H1 (cell line): Measurements from ENCODE around the gene ATP6V1C2. TPM values are rescaled to one million over a fixed set of nuclear protein-coding genes. Genes with fewer than 3 reads are reported as not detected.

ENCODE experiments used
- CTCF ChIA-PET: fragments of 300-600 bp; sonication (Branson Sonifier 250); formaldehyde crosslinking; loops from one replicate; lab custom pipeline; 2021; ENCODE audit not compliant: partially characterized antibody; lab: Charles Lee
- POLR2A ChIA-PET: fragments of 300-600 bp; sonication (Branson Sonifier 250); formaldehyde crosslinking; loops from one replicate; lab custom pipeline; 2021; ENCODE audit warnings: inconsistent platforms; ENCODE audit not compliant: partially characterized antibody; lab: Charles Lee
- DNase-seq, 2 experiments: peaks; one replicate each; pipeline versions ENCODE4 v3.0.0 to v3.0.0-alpha.2; 2010 to 2022; ENCODE audit warnings: low spot score in 2 of 2, low read depth in 1 of 2, mixed read lengths in 1 of 2
- FAIRE-seq: peaks from 2 replicates; lab custom pipeline; 2011; peaks lifted over from hg19 to GRCh38; lab: Jason Lieb, UNC
- H2AFZ ChIP-seq: 2 replicates; pipeline ENCODE4 v1.8.1; 2012; ENCODE audit warnings: low read length, inconsistent platforms
- H2AK5ac ChIP-seq: 2 replicates; pipeline ENCODE4 v1.6.1; 2013; ENCODE audit warnings: low read depth, low read length
- H2BK120ac ChIP-seq: replicated peaks from 2 replicates; pipeline ENCODE3; 2013; ENCODE audit warnings: low read depth, low read length, inconsistent platforms
- H2BK12ac ChIP-seq: 2 replicates; pipeline ENCODE4 v1.6.1; 2013; ENCODE audit warnings: low read depth, low read length
- H2BK15ac ChIP-seq: 2 replicates; pipeline ENCODE4 v1.6.1; 2013; ENCODE audit warnings: low read length
- H2BK20ac ChIP-seq: 2 replicates; pipeline ENCODE4 v1.6.1; 2013; ENCODE audit warnings: low read length
- H2BK5ac ChIP-seq: 2 replicates; pipeline ENCODE4 v1.6.1; 2013; ENCODE audit warnings: low read depth, low read length
- H3K14ac ChIP-seq: 2 replicates; pipeline ENCODE4 v1.6.1; 2013; ENCODE audit warnings: inconsistent platforms; ENCODE audit not compliant: insufficient read length
- H3K18ac ChIP-seq: 2 replicates; pipeline ENCODE4 v1.6.1; 2013; ENCODE audit warnings: low read length; ENCODE audit errors: extremely low read depth
- H3K23ac ChIP-seq: 2 replicates; pipeline ENCODE4 v1.6.1; 2013; ENCODE audit warnings: inconsistent platforms; ENCODE audit not compliant: insufficient read length
- H3K23me2 ChIP-seq: 2 replicates; pipeline ENCODE4 v1.6.1; 2013; ENCODE audit warnings: low read depth, low read length
- H3K27ac ChIP-seq: 2 replicates; pipeline ENCODE4 v1.6.1; 2011; ENCODE audit warnings: low read depth, low read length, inconsistent platforms
- H3K27me3 ChIP-seq, 4 experiments: replicated peaks in 1 of 4; 1 replicate in 1 of 4; 2 replicates in 3 of 4; pipeline versions ENCODE4 v1.6.1 to v1.8.1; 2011 to 2013; ENCODE audit warnings: low read length in 3 of 4, mild to moderate bottlenecking in 3 of 4, inconsistent platforms in 2 of 4, mixed read lengths in 2 of 4, moderate library complexity in 1 of 4; ENCODE audit not compliant: control insufficient read depth in 3 of 4, insufficient read depth in 3 of 4; ENCODE audit errors: extremely low read depth in 1 of 4
- H3K36me3 ChIP-seq, 4 experiments: 2 replicates each; pipeline versions ENCODE4 v1.6.1 to v1.8.1; 2011 to 2013; ENCODE audit warnings: mild to moderate bottlenecking in 4 of 4, low read length in 3 of 4, moderate library complexity in 2 of 4, control low read depth in 1 of 4, inconsistent platforms in 1 of 4; ENCODE audit not compliant: insufficient read depth in 4 of 4, control insufficient read depth in 2 of 4
- H3K4ac ChIP-seq: replicated peaks from 2 replicates; pipeline ENCODE3; 2013; ENCODE audit warnings: low read length, low read depth, mixed read lengths, inconsistent platforms; ENCODE audit not compliant: insufficient read length
- H3K4me1 ChIP-seq, 4 experiments: replicated peaks in 1 of 4; 1 replicate in 1 of 4; 2 replicates in 3 of 4; pipeline versions ENCODE4 v1.6.1 to v1.8.1; 2011 to 2013; ENCODE audit warnings: low read length in 3 of 4, inconsistent platforms in 2 of 4, mixed read lengths in 1 of 4; ENCODE audit not compliant: insufficient read depth in 4 of 4, control insufficient read depth in 3 of 4
- H3K4me2 ChIP-seq, 2 experiments: 2 replicates each; pipeline versions ENCODE4 v1.6.1 to v1.8.1; 2011 to 2013; ENCODE audit warnings: low read depth in 2 of 2, low read length in 2 of 2, control low read depth in 1 of 2, inconsistent platforms in 1 of 2, mild to moderate bottlenecking in 1 of 2; ENCODE audit not compliant: insufficient read depth in 1 of 2
- H3K4me3 ChIP-seq, 4 experiments: fragments of 200-600, 300-600 bp in 1 of 4; sonication (generic), shearing (Covaris generic), sonication (Bioruptor Twin) in 1 of 4; 2 replicates each; pipeline versions ENCODE4 v1.5.1 to v1.8.1; 2011 to 2016; ENCODE audit warnings: low read length in 4 of 4, low read depth in 3 of 4, control low read depth in 2 of 4, inconsistent platforms in 2 of 4, mild to moderate bottlenecking in 2 of 4, mixed read lengths in 1 of 4, moderate library complexity in 1 of 4; ENCODE audit not compliant: insufficient read depth in 2 of 4; ENCODE audit errors: extremely low read depth in 1 of 4
- H3K56ac ChIP-seq: replicated peaks from 2 replicates; pipeline ENCODE3; 2013; ENCODE audit warnings: low read depth, mild to moderate bottlenecking, mixed read lengths, low read length, inconsistent platforms; ENCODE audit not compliant: insufficient read length
- H3K79me1 ChIP-seq: 2 replicates; pipeline ENCODE4 v1.6.1; 2013; ENCODE audit warnings: low read depth, low read length, control low read depth
- H3K79me2 ChIP-seq, 2 experiments: 2 replicates each; pipeline versions ENCODE4 v1.6.1 to v1.8.1; 2012 to 2013; ENCODE audit warnings: low read length in 2 of 2, mild to moderate bottlenecking in 2 of 2, inconsistent platforms in 1 of 2; ENCODE audit not compliant: insufficient read depth in 2 of 2, control insufficient read depth in 1 of 2
- H3K9ac ChIP-seq, 4 experiments: replicated peaks in 1 of 4; 1 replicate in 1 of 4; 2 replicates in 3 of 4; pipeline versions ENCODE4 v1.6.1 to v1.8.1; 2011 to 2013; ENCODE audit warnings: low read depth in 3 of 4, low read length in 3 of 4, control low read depth in 2 of 4, mild to moderate bottlenecking in 2 of 4, moderate library complexity in 2 of 4, inconsistent platforms in 1 of 4; ENCODE audit errors: extremely low read depth in 1 of 4
- H3K9me3 ChIP-seq, 2 experiments: 2 replicates each; pipeline versions ENCODE4 v1.6.1 to v1.8.1; 2012 to 2013; ENCODE audit warnings: mild to moderate bottlenecking in 2 of 2, moderate library complexity in 2 of 2, control low read depth in 1 of 2, inconsistent platforms in 1 of 2, low read depth in 1 of 2, low read length in 1 of 2, mixed read lengths in 1 of 2; ENCODE audit not compliant: insufficient read depth in 2 of 2
- H4K20me1 ChIP-seq, 2 experiments: replicated peaks in 1 of 2; 2 replicates each; pipeline versions ENCODE3 to v1.8.1; 2011 to 2013; ENCODE audit warnings: inconsistent platforms in 2 of 2, low read length in 2 of 2, mild to moderate bottlenecking in 1 of 2; ENCODE audit not compliant: insufficient read depth in 2 of 2, control insufficient read depth in 1 of 2
- H4K5ac ChIP-seq: 2 replicates; pipeline ENCODE4 v1.6.1; 2013; ENCODE audit warnings: low read length, low read depth, mixed read lengths, inconsistent platforms; ENCODE audit not compliant: insufficient read length
- H4K8ac ChIP-seq: 2 replicates; pipeline ENCODE4 v1.8.0; 2013; ENCODE audit warnings: mild to moderate bottlenecking, moderate library complexity, low read length, inconsistent platforms; ENCODE audit not compliant: insufficient read depth; ENCODE audit errors: extremely low read depth
- H4K91ac ChIP-seq: replicated peaks from 2 replicates; pipeline ENCODE3; 2013; ENCODE audit warnings: low read length, mixed read lengths, inconsistent platforms; ENCODE audit not compliant: insufficient read length
- CBX5 ChIP-seq: fragments of 300-800, 300-1000 bp; sonication (generic); IDR thresholded peaks from 2 replicates; pipeline ENCODE4 v1.7.1; 2016; ENCODE audit warnings: antibody characterized with exemption, low read length, low read depth
- CHD2 ChIP-seq: IDR thresholded peaks from 2 replicates; pipeline ENCODE4 v1.6.1; 2012; ENCODE audit warnings: low read length, improper control_type of control experiment
- EZH2 ChIP-seq: fragments of 200-600 bp; sonication (generic); IDR thresholded peaks from 2 replicates; pipeline ENCODE4 v1.7.1; 2012; ENCODE audit warnings: low read depth, mild to moderate bottlenecking, moderate library complexity, low read length, inconsistent platforms; ENCODE audit not compliant: severe bottlenecking
- KDM1A ChIP-seq: fragments of 200-600, 300-600 bp; sonication (generic); IDR thresholded peaks from 2 replicates; pipeline ENCODE4 v1.7.1; 2016; ENCODE audit warnings: mild to moderate bottlenecking, low read length, borderline replicate concordance
- KDM4A ChIP-seq: IDR thresholded peaks from one replicate; pipeline ENCODE4 v1.7.1; 2012; ENCODE audit warnings: low read depth, mild to moderate bottlenecking, moderate library complexity, low read length, inconsistent platforms; ENCODE audit not compliant: severe bottlenecking
- KDM5A ChIP-seq: fragments of 200-600 bp; IDR thresholded peaks from 2 replicates; pipeline ENCODE4 v1.7.1; 2012; ENCODE audit warnings: mild to moderate bottlenecking, low read length, inconsistent platforms, mixed read lengths
- MAFK ChIP-seq: IDR thresholded peaks from 2 replicates; pipeline ENCODE4 v1.6.1; 2012; ENCODE audit warnings: low read depth, mild to moderate bottlenecking, improper control_type of control experiment, low read length
- POLR2AphosphoS5 ChIP-seq: IDR thresholded peaks from 2 replicates; pipeline ENCODE4 v1.6.1; 2011; ENCODE audit warnings: low read depth, low read length
- POU5F1 ChIP-seq: IDR thresholded peaks from 2 replicates; pipeline ENCODE4 v1.6.1; 2011; ENCODE audit warnings: low read depth, mild to moderate bottlenecking, low read length, moderate library complexity
- SIN3A ChIP-seq, 2 experiments: IDR thresholded peaks in 1 of 2; conservative IDR thresholded peaks in 1 of 2; 2 replicates each; pipeline ENCODE4 v1.6.1; 2011 to 2012; ENCODE audit warnings: low read length in 2 of 2, improper control_type of control experiment in 1 of 2, low read depth in 1 of 2, mild to moderate bottlenecking in 1 of 2
- SP1 ChIP-seq: IDR thresholded peaks from 2 replicates; pipeline ENCODE4 v1.6.1; 2011; ENCODE audit warnings: low read depth, low read length
- SUZ12 ChIP-seq: fragments of 200-600 bp; sonication (generic); IDR thresholded peaks from 2 replicates; pipeline ENCODE4 v1.6.1; 2012; ENCODE audit warnings: mild to moderate bottlenecking, inconsistent platforms, low read length, moderate library complexity, mixed read lengths
- TEAD4 ChIP-seq: IDR thresholded peaks from 2 replicates; pipeline ENCODE4 v1.6.1; 2012; ENCODE audit warnings: low read depth, low read length, inconsistent platforms, mixed read lengths
- WGBS, 2 experiments: shearing (Covaris generic) in 1 of 2; methylation state at CpG; one replicate each; pipeline versions ENCODE4 v1.1.6 to v1.1.7; 2013 to 2015; ENCODE audit warnings: low lambda C conversion rate in 2 of 2, mixed read lengths in 2 of 2, inconsistent platforms in 1 of 2, low coverage in 1 of 2, missing lambda C conversion rate in 1 of 2; ENCODE audit not compliant: insufficient replicate concordance in 2 of 2, insufficient coverage in 1 of 2, insufficient read length in 1 of 2; ENCODE audit errors: extremely low coverage in 1 of 2, missing lambda C conversion rate in 1 of 2; 5-methylcytosine and 5-hydroxymethylcytosine counted together
- polyA plus RNA-seq, 7 experiments: library from polyadenylated mRNA; depleted of rRNA in 3 of 7; stranded (reverse) in 5 of 7; unstranded in 2 of 7; fragments of >200 nt in 5 of 7; fragments of 200-250 nt in 2 of 7; gene quantifications; 1 replicate in 5 of 7; 2 replicates in 1 of 7; 4 replicates in 1 of 7; pipeline versions ENCODE4 v1.2.1 to v1.2.3, GENCODE V29; 2011 to 2013; ENCODE audit warnings: missing spikeins in 2 of 7, mixed read lengths in 2 of 7
- total RNA-seq: library from RNA; stranded (reverse); fragmentation: NEBNext Ultra II Directional; extraction: Animal tissue kit (Norgen Biotek cat#: 25700); gene quantifications from 2 replicates; pipeline ENCODE4 v1.2.1, GENCODE V29; 2021
- TF ChIP-seq, protein P1 (sequence below): IDR thresholded peaks from 2 replicates; pipeline ENCODE4 v1.6.1; 2011; ENCODE audit warnings: low read length, improper control_type of control experiment

Gene ATP6V1C2
- total and polyA plus RNA-seq, 2 of the 8 experiments (the other 6 are each of a cell fraction or from before 2014, with no cell fraction given), result 0.29 to 0.74 TPM

- no peak overlapping the region for H3K27ac ChIP-seq
- POLR2A ChIA-PET, result interaction anchor here (1.3 kb wide), 1 partner anchor 8 kb away, joined by 5 read pairs; the partner anchor contains the start of gene PDIA6
- CTCF ChIA-PET, result interaction anchor here (0.8 to 9.5 kb wide), 4 partner anchors 11 to 304 kb away, joined by 3 to 112 read pairs (median 4); no protein-coding TSS in a partner anchor
- no peak for TF ChIP-seq SUZ12
- TF ChIP-seq KDM1A, result no peak
- TF ChIP-seq MAFK, result no peak
- no peak for TF ChIP-seq KDM5A
- TF ChIP-seq, protein P1, sequence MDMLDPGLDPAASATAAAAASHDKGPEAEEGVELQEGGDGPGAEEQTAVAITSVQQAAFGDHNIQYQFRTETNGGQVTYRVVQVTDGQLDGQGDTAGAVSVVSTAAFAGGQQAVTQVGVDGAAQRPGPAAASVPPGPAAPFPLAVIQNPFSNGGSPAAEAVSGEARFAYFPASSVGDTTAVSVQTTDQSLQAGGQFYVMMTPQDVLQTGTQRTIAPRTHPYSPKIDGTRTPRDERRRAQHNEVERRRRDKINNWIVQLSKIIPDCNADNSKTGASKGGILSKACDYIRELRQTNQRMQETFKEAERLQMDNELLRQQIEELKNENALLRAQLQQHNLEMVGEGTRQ, result no peak
- no peak for TF ChIP-seq KDM4A
- TF ChIP-seq CBX5, result no peak
- TF ChIP-seq POU5F1, result no peak
- no peak for TF ChIP-seq EZH2
- TF ChIP-seq TEAD4, result no peak
- no peak for TF ChIP-seq SIN3A (conservative IDR thresholded peaks at IDR 0.05 in 1 of 2, IDR thresholded peaks at IDR 0.05 in 1 of 2; ENCODE audit: low read depth in 1 of 2, low read length in 2 of 2)
- no peak for TF ChIP-seq CHD2
- TF ChIP-seq POLR2AphosphoS5, result no peak
- no peak for TF ChIP-seq SP1
These were observed 99.1 kb downstream of the ATP6V1C2 start for GRCh38 chr2:10820562-10820961.

More at GRCh38 chr2:10820562-10820961, 99.1 kb downstream of the ATP6V1C2 start:
- H2BK5ac ChIP-seq, result no peak overlapping the region
- no peak overlapping the region for H3K14ac ChIP-seq
- no peak overlapping the region for H2AFZ ChIP-seq
- FAIRE-seq (no peak), DNase-seq (no peak)
- H4K20me1 ChIP-seq, result no peaks in the 10 kb centered on the region
- no peaks in the 10 kb centered on the region for H3K27me3 ChIP-seq
- H3K79me2 ChIP-seq, result no peaks in the 10 kb centered on the region
- H3K4me1 ChIP-seq, result no peaks in the 10 kb centered on the region; a peak in 1 of 7 replicates
- H2BK15ac ChIP-seq, result no peak overlapping the region
- no peak overlapping the region for H3K18ac ChIP-seq
- H2BK120ac ChIP-seq, result no peak overlapping the region
- H4K8ac ChIP-seq, result no peak overlapping the region
- no peak overlapping the region for H3K4me3 ChIP-seq
- no peak overlapping the region for H2BK20ac ChIP-seq
- H4K91ac ChIP-seq, result no peak overlapping the region
- H3K36me3 ChIP-seq, result no peaks in the 10 kb centered on the region
- H3K9ac ChIP-seq, result no peak overlapping the region
- no peaks in the 10 kb centered on the region for H3K9me3 ChIP-seq
- H2BK12ac ChIP-seq, result no peak overlapping the region
- H4K5ac ChIP-seq, result no peak overlapping the region
- 76% methylated on average over 8 of the region's 8 CpGs; no CpG with 5 or more reads in 1 of the 2 experiments for WGBS, 2 experiments
- H2AK5ac ChIP-seq, result no peak overlapping the region
- H3K56ac ChIP-seq, result no peak overlapping the region
- no peaks in the 10 kb centered on the region; the same call in 1 of the 2 replicates for H3K23me2 ChIP-seq
- H3K23ac ChIP-seq, result no peak overlapping the region
- H3K79me1 ChIP-seq, result no peaks in the 10 kb centered on the region
- H3K4ac ChIP-seq, result no peak overlapping the region
- no peak overlapping the region for H3K4me2 ChIP-seq
